Measurements from ENCODE around the gene CCDC85C.

CCDC85C gene

DNA sequence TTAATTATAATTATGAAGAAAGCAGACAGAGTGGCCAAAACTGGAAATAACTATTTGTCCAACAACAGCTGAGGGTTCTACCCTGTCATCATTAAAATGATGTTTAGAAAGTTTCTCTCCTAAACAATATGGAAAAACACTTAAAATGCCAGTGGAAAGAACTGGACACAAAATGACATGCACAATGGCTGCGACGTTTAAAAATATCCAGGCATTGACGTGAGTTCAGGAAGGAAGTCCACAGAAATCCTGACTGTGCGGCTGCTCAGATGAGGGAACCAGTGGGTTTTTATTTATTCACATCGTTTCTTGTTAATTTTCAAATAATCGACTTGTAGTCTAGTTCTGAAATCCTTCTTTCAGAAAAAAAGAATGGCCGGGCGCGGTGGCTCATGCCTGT, 64.5 kb downstream of the CCDC85C start:
- DNase-seq (ENCODE audit: low spot score) = no peak

DNA sequence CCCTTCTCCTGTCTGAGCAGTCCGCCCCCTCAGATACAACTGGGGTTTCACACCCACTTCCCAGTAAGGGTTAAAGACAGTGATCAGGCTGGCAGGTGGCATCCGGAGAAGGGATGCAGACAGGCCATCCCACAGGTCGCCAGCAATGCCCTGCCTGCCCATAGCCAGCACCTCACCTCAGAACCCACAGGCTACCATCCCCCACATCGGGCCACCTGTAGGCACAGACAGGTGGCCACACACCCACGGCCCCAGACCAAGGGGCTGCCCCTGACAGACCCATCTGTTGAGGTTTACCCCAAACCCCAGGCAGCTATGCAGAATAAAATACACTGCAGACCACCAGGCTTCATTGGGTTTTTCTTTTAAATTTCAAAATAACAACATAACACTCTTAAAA, 65.3 kb downstream of the CCDC85C start:
- no peak for DNase-seq (ENCODE audit: low spot score)

DNA sequence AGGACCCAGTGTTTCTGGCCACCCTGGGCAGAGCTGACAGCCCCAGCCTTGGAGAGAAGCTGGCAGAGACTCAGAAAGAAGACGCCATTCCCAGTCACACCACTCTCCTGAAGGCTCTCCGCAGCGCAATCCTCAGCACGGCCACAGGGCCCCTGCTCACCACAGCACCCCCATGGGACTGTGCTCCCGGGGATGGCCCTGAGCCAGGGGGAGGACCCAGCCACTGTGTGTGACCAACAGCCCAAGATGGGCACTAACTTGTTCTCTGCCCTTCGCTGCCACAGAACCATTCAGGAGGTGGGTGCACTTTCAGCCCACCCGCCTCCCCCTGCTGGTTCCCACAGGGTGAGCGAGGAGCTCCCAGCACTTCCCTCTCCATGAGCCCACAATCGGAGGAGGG, 65.7 kb downstream of the CCDC85C start:
- DNase-seq (ENCODE audit: low spot score) = no peak

DNA sequence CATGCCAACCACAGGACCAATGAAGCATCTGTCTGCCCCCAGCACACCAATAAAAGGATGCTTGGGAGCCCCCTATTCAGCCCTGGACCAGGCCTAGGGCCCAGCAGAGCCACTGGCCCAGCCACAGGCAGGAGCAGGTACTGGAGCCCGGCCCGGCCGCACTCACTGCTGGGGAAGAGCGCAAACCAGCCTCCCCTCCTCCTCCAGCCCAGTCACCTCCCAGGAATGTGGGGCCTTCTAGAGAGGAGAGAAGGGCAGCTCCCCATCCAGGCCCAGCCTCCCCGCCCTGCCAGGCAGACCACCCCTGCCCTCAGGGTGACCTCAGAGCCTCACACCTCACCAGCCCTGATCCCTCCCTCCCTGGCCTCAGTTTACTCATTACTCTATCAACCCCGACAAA, 66.6 kb downstream of the CCDC85C start:
- DNase-seq (ENCODE audit: low spot score) = no peak

DNA sequence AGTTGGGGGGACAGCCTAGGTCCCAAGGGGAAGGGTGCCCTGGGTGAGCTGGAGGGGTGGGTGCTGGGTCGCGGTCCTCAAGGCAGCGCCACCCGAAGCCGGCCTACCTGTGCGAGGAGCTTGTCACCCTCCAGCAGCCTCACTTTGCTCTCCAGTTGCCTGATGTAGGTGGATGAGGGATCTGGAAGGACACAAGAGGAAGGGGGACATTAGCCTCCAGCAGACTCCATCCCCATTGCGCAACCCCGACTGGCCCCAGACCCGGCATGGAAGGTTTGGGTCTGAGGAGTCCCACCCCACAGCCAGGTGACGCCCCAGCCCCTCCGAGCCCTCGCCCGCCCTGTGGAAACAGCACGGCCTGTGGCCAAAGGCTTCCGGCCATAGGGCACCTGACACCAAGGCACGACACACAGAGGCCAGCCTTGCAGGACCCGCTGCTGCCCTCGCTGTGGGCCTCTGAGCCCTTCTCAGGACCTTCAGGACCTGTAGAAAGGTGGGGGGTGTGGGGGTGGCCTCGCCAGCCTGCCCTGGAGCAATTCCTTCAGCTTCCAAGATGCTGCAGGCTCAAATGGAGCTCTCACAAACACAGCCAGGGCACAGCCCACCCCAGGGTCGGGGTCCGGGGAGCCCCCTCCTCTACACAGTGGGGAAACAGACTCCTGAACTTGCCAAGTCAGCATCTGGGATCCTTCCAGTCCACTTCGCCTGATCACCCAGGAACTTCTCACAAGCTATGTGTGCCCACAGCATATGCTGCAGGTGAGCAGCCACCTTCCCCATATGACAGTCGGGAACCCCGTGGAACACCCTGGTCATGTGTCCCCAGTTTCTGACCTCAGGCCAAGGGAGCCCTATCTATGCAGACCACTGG, 67.9 kb downstream of the CCDC85C start:
- no peak for DNase-seq (ENCODE audit: low spot score)

DNA sequence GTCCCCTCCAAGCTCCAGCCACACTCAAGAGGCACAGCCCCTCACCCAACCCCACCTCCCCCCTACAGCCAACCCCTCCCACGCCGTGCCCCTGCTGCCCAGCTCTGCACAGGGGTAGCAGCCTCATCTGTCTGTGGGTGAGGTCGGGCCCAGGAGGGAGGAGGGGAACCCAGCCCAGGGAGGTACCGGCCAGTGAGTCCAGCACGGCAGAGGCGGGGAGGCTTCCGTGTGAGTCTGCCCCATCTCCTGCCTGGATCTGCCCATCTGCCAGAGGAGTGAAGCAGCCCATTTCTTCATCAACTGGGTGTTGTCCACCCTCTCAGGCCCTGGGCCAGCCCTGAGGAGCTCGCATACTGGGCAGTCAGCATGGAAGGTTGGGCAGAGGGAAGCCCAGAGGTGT, 68.6 kb downstream of the CCDC85C start:
- DNase-seq (ENCODE audit: low spot score) = no peak

DNA sequence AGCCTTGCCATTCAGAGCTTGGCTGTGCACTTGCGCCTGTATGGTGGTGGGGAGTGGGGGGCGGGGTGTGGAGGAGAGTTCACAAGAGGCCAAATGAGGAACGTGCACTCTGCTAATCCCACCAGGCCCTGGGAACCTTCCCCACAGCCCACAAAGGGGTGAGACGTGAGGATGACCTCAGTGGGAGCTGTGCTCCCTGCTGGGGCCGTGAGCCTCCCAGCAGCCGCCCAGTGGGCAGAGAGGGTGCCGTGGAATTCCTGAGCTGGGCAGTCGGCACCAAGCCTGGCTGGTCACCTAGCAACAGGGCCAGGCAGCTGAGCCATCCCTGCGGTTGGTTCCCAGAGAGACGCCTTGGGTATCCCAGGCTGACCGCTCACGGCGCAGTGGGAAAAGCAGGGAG, 69.1 kb downstream of the CCDC85C start:
- no peak for DNase-seq (ENCODE audit: low spot score)

DNA sequence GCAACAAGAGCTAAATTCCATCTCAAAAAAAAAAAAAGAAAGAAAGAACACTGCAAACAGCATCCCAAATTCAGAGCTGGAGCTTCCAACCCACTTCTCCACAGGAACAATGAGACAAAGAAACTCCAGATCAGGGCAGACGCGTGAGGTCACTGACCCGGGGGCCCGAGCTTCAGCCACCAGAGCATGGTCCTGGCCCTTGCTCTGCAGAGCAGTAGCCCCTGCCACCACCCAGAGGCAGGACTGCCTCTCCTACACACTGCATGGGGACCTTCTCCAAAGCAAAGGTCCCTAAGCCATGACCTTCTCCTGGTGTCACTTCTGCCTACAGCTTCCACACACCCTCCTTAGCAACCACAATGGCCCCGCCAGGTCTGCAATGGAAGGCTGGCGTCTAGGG, 69.7 kb downstream of the CCDC85C start:
- DNase-seq (ENCODE audit: low spot score) = no peak

DNA sequence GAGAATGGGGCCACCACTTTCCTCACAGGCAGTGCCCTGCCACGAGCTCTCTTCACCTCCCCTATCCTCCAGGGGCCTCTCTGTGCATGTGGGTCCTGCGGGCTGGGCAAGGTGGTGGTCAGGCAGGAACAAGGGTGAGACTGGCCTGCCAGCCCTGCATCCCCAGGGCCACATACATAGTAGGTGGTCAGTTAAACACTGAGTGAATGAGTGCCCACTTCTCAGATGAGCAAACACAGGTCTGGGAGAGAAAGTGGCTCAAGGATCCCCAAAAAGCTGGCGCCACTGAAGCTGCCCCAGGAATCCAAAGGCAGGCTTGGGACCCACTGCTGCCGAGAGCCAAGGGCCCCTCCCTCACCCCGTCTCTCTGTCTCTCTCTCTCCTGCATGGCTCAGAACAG, 71.7 kb downstream of the CCDC85C start:
- no peak for DNase-seq (ENCODE audit: low spot score)

DNA sequence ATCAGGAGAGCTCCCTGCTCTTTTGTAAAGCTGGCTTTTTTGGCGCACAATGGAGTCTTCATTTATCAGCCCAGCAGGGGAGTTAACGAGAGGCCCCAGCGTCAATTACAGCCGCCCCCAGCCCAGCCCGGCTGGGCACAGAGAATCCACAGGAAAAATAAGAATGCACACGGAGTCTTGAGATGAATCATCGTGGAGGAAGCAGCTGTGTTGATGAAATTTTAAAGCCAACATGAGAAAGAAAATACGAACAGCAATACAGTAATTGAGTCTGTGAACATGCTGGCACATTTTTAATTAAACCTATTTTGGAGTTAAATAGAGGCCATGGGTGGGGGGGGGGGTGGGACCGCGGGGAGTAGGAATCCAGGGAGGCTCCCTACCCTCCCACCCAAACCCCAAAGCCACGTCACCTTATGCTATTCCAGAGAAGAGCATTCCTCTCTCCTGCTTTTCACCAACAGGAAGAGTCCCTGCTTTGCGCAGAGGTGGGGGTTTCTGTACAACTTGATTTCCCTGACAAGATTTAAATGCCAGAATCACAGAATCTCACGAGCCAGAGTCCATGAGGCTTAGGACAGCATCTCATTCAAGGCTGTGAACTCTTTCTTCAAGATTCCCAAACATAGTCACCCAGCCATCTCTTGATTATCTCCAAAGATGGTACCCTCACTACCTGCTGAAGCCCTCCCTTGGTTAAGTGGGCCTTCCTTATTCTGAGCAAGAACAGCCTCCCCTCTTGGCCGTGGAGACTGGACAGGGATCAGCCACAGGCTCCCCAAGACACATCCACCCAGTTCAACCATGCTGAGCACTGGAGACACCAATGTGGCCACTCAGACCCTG, 72.5 kb downstream of the CCDC85C start:
- DNase-seq (ENCODE audit: low spot score) = no peak

DNA sequence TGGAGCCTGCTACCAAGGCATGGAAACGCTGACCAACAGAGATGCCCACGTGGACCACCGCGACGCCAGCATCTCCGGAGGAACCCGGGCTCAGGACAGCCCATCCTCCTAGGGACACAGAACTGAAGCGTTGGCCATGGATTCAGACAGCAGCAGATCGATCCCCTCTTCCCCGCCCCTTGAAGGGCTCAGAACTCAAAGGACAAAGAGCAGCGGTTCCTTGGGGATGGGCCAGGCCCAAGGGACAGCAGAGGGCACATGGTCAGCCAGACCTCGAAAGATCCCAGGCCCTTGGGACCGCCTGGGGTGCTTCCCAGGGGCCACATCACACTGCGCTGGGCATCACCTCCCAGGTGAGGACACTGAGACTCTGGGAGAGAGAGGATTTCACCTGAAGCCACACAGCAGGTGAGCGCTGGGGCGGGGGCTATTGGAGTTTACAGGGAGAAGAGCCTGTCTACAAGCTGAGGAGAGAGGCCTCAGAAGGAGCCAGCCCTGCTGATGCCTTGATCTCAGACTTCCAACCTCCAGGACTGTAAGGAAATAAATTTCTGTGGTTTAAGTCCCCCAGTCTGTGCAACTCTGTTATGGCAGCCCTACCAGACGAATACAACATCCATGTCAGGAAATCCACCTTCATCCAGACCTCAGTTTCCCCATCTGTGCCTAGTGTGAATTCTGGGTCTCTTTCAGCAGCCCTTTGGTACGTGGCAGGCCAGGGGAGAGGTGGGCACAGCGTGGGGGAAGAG, 73.4 kb downstream of the CCDC85C start:
- DNase-seq (ENCODE audit: low spot score) = no peak

DNA sequence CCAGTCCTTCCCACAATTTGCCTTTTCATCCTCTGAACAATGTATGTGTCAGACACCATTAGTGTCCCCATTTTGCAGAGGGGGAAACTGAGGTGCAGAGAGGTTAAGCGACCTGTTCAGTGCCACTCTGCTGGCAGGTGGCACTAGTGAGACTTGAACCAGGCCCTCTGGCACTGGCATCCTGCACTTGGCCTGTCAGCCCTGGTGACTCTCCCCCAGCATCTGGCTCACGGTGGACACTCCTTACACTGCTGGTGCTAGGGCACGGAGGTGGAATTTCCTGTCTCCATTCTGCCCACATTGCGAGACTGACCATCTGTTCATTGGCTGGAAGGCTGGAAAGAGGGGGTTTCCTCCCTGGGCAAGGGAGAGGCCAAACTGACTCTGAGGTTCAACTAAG, 74.1 kb downstream of the CCDC85C start:
- no peak for DNase-seq (ENCODE audit: low spot score)

DNA sequence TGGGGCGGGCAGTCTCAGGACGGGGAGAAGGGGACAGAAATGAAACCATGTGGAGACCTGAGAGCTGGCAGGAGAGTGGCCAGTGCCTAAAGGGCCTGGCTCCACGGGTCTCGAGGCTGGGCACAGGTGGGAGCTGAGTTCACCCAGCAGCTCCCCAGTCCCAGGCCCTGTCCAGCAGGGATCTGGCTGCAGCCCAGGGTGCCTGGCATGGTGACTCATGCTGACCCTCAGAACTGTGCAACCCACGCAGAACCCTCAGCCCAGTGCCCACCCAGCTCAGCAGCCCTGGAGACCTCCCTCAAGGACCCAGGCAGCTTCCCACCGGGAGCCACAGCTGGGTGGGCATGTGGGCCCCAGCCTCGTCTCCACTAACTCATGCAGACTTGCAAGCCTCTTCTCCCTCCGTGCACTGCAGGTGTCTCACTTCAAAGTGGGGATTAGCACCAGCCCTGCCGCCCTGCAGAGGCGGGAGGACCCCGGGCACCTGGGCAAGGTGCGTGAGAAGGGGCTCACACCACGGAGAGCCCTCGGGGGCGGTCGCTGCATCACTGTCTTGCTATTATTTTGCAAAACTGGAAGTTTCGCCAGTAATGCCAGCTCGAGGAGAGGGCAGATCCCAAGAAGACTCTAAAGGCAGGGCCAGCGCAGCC, 76.5 kb downstream of the CCDC85C start:
- no peak for DNase-seq (ENCODE audit: low spot score)

DNA sequence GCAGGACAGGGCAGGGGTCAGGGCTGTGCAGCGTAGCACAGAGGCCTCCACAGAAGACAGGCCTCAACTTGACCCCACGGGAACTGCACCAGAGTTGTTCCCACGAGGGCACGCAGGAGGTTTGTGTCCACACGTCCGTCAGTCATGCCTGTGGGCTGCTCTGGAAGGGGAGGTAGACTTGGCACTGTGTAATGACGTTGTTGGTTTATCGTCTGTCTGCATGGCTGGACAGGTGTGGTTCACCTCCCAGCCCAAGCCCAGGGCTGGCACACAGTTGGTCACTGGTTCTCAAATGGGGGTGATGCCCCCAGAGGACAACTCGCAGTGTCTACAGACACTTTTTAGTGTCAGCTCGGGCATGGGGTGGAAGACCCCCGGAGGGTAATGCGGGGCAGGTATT, 77.0 kb downstream of the CCDC85C start:
- no peak for DNase-seq (ENCODE audit: low spot score)

DNA sequence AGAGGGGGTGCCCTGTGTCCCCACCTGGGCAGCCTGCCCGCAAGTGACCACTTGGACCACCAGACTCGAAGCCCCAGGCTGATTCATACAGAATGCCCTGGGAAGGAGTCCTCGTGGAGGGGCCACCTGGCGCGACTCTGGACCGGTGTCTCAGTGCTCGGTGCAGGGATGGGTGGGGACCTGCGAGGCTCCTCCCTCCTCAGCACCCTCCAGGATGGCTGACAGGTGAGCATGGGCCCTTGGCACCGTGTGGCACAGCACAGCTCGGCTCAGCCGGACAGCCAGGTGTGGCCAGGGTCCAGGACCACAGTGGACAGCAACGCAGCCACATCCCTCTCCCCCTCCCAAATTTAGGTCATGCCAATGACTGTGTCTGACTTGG, 78.3 kb downstream of the CCDC85C start:
- no peak for DNase-seq (ENCODE audit: low spot score)

DNA sequence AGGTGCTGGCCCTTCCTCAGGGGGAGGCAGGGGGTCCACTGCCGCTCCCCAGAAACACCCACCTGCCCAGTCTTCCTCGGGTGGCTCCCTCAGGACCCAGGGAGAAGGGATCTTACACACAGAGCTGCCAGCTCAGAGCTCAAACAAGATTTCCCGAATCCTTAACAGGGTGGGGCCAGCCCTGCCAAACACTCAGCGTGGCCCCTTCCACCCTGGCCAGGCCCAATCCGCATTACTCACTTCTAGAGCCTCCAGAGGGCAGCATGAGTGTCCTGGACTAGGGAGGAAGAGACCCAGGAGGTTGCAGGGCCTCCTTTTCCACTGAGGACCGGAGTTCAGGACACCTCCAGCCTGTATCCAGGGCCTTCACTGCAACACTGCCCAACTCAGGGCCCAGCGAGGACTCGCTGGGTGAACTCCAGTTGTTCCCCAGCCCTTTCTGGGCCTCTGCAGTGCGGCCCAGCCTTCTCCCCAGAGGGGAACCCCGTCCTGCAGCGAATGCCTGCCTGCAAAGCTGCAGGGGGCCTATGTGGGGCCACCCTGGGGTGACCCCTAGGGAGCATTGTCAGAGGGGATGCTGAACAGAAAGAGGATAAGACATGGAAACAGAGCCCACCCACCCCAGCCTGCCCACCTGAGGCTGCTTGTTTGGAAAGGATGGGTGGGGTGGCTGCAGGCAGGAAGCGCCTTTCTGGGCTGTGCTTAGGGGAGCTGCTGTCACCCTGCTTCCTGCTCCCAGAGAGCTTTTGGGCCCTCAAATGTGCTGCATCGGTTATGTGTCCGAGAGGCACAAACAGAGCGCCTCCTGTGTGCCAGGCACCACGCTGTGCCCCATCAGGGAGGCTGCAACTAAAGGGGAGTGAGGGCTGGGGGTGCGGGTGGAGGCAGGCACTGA, 79.0 kb downstream of the CCDC85C start:
- no peak for DNase-seq (ENCODE audit: low spot score)

DNA sequence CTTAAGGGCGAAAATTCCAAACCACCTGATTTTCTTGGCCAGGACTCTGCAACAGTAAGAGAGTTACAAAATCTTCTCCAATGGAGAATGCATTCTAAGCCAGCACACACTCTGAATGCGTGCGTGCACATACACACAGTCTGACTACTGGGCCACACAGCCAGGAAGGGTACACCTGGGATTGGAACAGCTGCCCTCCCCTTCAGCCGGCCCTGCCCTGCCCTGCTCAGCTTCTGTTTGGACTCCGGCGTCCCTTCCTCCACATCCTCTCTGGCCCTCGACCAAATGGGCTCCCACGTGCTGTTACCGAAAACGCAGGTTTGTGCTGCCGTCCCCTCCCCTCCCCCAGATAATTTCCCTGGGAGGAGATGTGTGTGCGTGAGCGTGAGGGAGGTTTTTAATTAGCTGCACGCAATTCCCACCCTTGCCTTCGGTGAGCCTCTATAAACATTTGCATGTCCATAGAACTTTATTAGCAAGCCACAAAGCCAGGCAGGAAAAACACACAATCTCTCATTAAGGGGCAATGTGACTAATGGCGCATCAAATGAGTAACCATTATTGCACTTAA, 79.8 kb downstream of the CCDC85C start:
- no peak for DNase-seq (ENCODE audit: low spot score)

DNA sequence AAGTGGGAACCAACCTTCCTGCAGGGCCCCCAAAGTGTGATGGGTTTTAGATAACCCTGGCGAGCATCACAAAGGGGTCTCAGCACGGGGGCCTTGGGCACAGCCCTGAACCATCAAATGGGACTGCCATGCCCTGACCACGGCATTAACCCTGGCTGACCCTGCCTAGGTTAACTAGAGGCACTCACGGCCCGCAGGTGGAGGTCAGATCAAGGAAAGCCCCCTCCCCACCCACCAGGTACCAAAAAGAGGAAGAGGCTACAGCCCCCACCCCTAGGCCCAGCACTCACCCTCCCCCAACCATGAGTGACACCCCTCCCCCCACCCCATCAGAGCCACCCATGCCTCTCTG, 80.3 kb downstream of the CCDC85C start:
- no peak for DNase-seq (ENCODE audit: low spot score)

DNA sequence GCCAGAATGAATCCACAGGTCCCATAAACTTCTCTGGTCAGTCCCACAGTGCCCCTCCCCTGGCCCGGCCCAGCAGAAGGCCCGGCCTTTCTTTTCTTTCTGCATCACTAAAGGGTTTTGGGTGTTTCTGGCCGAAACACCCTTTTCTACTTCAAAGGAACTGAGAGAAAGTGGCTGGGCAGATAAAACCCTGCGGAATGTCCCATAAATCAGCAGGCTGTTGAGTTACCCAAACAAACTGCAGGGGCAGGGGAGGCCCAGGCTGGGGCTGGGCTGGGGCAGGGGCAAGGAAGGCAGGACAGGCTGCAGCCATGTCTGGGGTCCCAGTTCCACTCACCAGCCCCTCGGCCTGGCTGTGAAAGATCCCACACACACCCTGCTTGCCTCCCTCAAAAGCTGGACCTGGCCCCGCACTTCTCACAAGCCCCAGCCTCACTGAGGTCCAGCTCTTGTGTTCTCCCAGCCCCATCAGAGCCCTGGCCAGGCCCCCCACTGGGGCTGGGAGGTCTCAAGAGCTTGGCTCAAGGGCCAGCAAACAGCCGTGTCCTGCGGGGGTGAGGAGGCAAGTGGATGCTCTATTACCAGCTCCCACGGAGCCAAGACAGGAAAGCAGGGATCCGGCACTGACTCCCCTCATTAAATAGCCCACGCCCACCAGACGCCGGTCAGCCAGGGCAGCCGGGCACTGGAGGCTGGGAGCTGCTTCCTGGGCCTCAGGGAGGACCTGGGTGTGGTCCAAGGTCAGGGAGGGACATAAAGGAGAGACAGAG, 80.9 kb downstream of the CCDC85C start:
- DNase-seq (ENCODE audit: low spot score) = no peak

DNA sequence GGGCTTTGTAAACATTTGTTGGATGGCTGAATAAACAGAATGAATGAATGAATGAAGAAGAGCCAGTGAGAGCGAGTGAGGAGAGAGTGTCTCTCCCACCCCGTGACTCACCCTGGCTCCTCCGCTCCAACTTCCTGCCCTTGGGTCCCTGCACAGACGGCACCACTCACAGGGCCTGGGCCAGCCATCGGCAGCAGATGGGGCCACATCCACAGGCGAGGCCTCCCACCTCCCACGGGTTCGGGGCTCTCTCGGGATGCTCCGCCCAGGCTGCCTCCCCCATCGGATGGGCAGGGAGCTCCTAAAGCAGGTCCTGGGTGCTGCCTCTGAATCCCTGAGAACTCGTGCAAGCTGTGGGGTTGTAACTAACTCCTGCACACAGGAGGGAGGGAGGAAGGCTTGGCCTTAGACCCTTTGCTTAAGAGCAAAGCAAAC, 81.5 kb downstream of the CCDC85C start:
- no peak for DNase-seq (ENCODE audit: low spot score)
